ENCODE measurements around the gene PIH1D2.

DNA sequence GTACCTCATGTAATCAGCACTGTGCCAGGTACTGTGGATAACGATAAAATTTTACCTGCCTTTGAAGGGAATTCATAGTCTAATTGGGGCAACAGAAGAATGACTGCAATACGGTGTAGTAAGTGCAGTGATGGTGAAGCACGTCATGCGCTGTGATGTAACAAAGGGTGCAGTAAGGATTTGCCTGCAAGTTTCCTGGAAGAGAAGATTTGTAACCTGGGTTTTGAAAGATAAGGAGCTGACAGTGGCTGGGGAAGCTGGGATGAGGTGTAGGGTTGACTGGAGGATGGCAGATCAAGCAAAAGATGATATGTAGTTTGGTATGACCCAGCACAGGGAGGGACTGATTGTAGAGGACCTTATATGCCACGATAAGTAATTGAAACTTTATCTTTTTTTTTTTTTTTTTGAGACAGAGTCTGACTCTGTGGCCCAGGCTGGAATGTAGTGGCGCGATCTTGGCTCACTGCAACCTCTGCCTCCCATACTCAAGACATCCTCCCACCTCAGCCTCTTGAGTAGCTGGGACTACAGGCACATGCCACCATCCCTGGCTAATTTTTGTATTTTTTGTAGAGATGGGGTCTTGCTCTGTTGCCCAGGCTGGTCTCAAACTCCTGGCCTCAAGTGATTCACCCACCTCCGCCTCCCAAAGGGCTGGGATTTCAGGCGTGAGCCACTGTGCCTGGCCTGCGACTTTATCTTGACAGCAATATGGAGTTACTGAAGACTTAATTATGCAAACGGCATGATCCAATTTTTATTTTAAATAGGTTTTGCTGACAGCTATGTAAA, 24.1 kb upstream of the PIH1D2 start:
- TF ChIP-seq, protein P1, sequence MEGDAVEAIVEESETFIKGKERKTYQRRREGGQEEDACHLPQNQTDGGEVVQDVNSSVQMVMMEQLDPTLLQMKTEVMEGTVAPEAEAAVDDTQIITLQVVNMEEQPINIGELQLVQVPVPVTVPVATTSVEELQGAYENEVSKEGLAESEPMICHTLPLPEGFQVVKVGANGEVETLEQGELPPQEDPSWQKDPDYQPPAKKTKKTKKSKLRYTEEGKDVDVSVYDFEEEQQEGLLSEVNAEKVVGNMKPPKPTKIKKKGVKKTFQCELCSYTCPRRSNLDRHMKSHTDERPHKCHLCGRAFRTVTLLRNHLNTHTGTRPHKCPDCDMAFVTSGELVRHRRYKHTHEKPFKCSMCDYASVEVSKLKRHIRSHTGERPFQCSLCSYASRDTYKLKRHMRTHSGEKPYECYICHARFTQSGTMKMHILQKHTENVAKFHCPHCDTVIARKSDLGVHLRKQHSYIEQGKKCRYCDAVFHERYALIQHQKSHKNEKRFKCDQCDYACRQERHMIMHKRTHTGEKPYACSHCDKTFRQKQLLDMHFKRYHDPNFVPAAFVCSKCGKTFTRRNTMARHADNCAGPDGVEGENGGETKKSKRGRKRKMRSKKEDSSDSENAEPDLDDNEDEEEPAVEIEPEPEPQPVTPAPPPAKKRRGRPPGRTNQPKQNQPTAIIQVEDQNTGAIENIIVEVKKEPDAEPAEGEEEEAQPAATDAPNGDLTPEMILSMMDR (IDR thresholded peaks at IDR 0.05; ENCODE audit: poor library complexity, severe bottlenecking): no peak
- TF ChIP-seq TAF1 (IDR thresholded peaks at IDR 0.05; ENCODE audit: low read depth): no peak
- TF ChIP-seq MXI1 (conservative IDR thresholded peaks at IDR 0.05; ENCODE audit: poor library complexity, severe bottlenecking): no peak
- no peak for TF ChIP-seq POLR2AphosphoS5 (IDR thresholded peaks at IDR 0.05)
- no peak for TF ChIP-seq EZH2 (IDR thresholded peaks at IDR 0.05; ENCODE audit: borderline replicate concordance, insufficient read depth, low read length, poor library complexity, severe bottlenecking)
- no peak for TF ChIP-seq EP300 (conservative IDR thresholded peaks at IDR 0.05; ENCODE audit: poor library complexity, severe bottlenecking)
